HL-60 (cell line): ENCODE measurements around the gene SUSD4.

ENCODE experiments used
- DNase-seq, 2 experiments: peaks; one replicate each; pipeline ENCODE4 v3.0.0-alpha.2; 2010 to 2020; ENCODE audit warnings: low read depth in 1 of 2, low spot score in 1 of 2
- H3K27ac ChIP-seq: fragments of 250-450 bp; sonication (Bioruptor Pico); replicated peaks from 2 replicates; pipeline ENCODE4 v1.5.1; 2020; ENCODE audit warnings: mild to moderate bottlenecking, moderate library complexity
- H3K27me3 ChIP-seq: fragments of 250-450 bp; sonication (Bioruptor Pico); 2 replicates; pipeline ENCODE4 v1.5.1; 2021; ENCODE audit warnings: mild to moderate bottlenecking, moderate library complexity; ENCODE audit not compliant: insufficient read depth, poor library complexity, severe bottlenecking
- H3K4me3 ChIP-seq: replicated peaks from 2 replicates; pipeline ENCODE4 v1.5.1; 2011; ENCODE audit warnings: mild to moderate bottlenecking, control low read depth, low read length; ENCODE audit not compliant: insufficient read depth
- CTCF ChIP-seq: IDR thresholded peaks from one replicate; pipeline ENCODE4 v1.5.1; 2011; ENCODE audit warnings: low read length, control low read depth, inconsistent platforms; ENCODE audit not compliant: insufficient read depth
- GABPA ChIP-seq: IDR thresholded peaks from 2 replicates; pipeline ENCODE4 v1.6.1; 2012; ENCODE audit warnings: low read depth
- POLR2AphosphoS5 ChIP-seq: IDR thresholded peaks from 2 replicates; pipeline ENCODE4 v1.6.1; 2012; ENCODE audit warnings: low read depth
- REST ChIP-seq: IDR thresholded peaks from 2 replicates; pipeline ENCODE4 v1.6.1; 2012; ENCODE audit warnings: low read depth; ENCODE audit not compliant: insufficient replicate concordance
- SPI1 ChIP-seq: IDR thresholded peaks from 2 replicates; pipeline ENCODE4 v1.6.1; 2012; ENCODE audit warnings: low read depth, mild to moderate bottlenecking, borderline replicate concordance

The SUSD4 gene

GRCh38 chr1:223353939-223354338 lies 10.0 kb downstream of the SUSD4 start:
- no peak for DNase-seq
- Histone ChIP-seq H3K27me3 (peaks cover 10% of the 10 kb centered on the region), H3K27ac (no peak overlapping the region), H3K4me3 (no peak overlapping the region)
- TF ChIP-seq CTCF (no peak), GABPA (no peak)

GRCh38 chr1:223352944-223353343 lies 11.0 kb downstream of the SUSD4 start:
- no peak for DNase-seq

GRCh38 chr1:223350361-223350908 lies 13.5 kb downstream of the SUSD4 start:
- Histone ChIP-seq H3K4me3 (no peak overlapping the region), H3K27ac (no peak overlapping the region), H3K27me3 (no peaks in the 10 kb centered on the region)
- TF ChIP-seq POLR2AphosphoS5, result no peak
- TF ChIP-seq CTCF, result no peak
- no peak for TF ChIP-seq SPI1
- no peak for TF ChIP-seq GABPA
- no peak for TF ChIP-seq REST
- DNase-seq, result no peak

More at GRCh38 chr1:223352944-223353343, 11.0 kb downstream of the SUSD4 start:
- Histone ChIP-seq H3K27me3 (peaks cover 6% of the 10 kb centered on the region), H3K4me3 (no peak overlapping the region), H3K27ac (no peak overlapping the region)
- no peak for TF ChIP-seq CTCF
- no peak for TF ChIP-seq SPI1
- TF ChIP-seq REST, result no peak
- no peak for TF ChIP-seq POLR2AphosphoS5

GRCh38 chr1:223349241-223349640 lies 14.7 kb downstream of the SUSD4 start:
- H3K27me3 ChIP-seq, result no peaks in the 10 kb centered on the region
- no peak for DNase-seq

More at GRCh38 chr1:223349241-223349640, 14.7 kb downstream of the SUSD4 start:
- TF ChIP-seq REST (no peak), GABPA (no peak), POLR2AphosphoS5 (no peak), SPI1 (no peak), CTCF (no peak)
- H3K27ac ChIP-seq, result no peak overlapping the region
- no peak overlapping the region for H3K4me3 ChIP-seq
